ENCODE results near the gene MEPE.

MEPE gene

GRCh38 chr4:87832669-87833068, at the start of gene MEPE:
TSS of gene MEPE (plus strand) at chr4:87832969. CDS start at chr4:87834715, 1,746 bp downstream.
- DNase-seq = no peak

GRCh38 chr4:87783781-87784180, 49.0 kb upstream of the MEPE start:
- DNase-seq = no peak

GRCh38 chr4:87785731-87786509, 46.8 kb upstream of the MEPE start:
- DNase-seq = no peak

- no peak for DNase-seq
Measured at GRCh38 chr4:87799301-87800113, 33.3 kb upstream of the MEPE start, which contains the start of gene IBSP. TSS of gene IBSP (plus strand) at chr4:87799554. CDS start at chr4:87802362, 2,808 bp downstream.

- DNase-seq = no peak
Measured at GRCh38 chr4:87802858-87803257, 29.9 kb upstream of the MEPE start.

- no peak for DNase-seq
Measured at GRCh38 chr4:87803421-87803820, 29.3 kb upstream of the MEPE start.

GRCh38 chr4:87804871-87805270, 27.9 kb upstream of the MEPE start:
- DNase-seq = no peak

GRCh38 chr4:87805971-87806370, 26.8 kb upstream of the MEPE start:
- peak; percentile 41 to 42 for DNase-seq

- no peak for DNase-seq
Measured at GRCh38 chr4:87806520-87806919, 26.2 kb upstream of the MEPE start.

- peak; percentile 76 to 83 for DNase-seq
Measured at GRCh38 chr4:87807402-87807801, 25.4 kb upstream of the MEPE start.

- no peak for DNase-seq
Measured at GRCh38 chr4:87811977-87812376, 20.8 kb upstream of the MEPE start.

- no peak for DNase-seq
Measured at GRCh38 chr4:87819281-87819919, 13.4 kb upstream of the MEPE start.

- no peak for DNase-seq
Measured at GRCh38 chr4:87823200-87823599, 9.6 kb upstream of the MEPE start.

GRCh38 chr4:87823724-87824123, 9.0 kb upstream of the MEPE start:
- no peak for DNase-seq

- no peak for DNase-seq
Measured at GRCh38 chr4:87824352-87824751, 8.4 kb upstream of the MEPE start.

GRCh38 chr4:87834401-87834800, 1.6 kb downstream of the MEPE start:
- DNase-seq = no peak

- no peak for DNase-seq
Measured at GRCh38 chr4:87835197-87835596, 2.4 kb downstream of the MEPE start.

GRCh38 chr4:87835743-87836142, 3.0 kb downstream of the MEPE start:
- no peak for DNase-seq

GRCh38 chr4:87838205-87838604, 5.4 kb downstream of the MEPE start:
- DNase-seq = no peak

- peak; percentile 29 to 56 for DNase-seq
Measured at GRCh38 chr4:87838890-87839591, 6.3 kb downstream of the MEPE start.

GRCh38 chr4:87839592-87839946, 6.8 kb downstream of the MEPE start:
- DNase-seq = no peak

GRCh38 chr4:87840149-87840548, 7.4 kb downstream of the MEPE start:
- DNase-seq = no peak

GRCh38 chr4:87843936-87844335, 11.2 kb downstream of the MEPE start:
- DNase-seq = peak; percentile 88 to 97

Data from inflammatory macrophage treated with lipopolysaccharide for 1 hour (primary cell).